GM12873 (cell line): ENCODE data around the gene NT5DC4.

Experiments used
- CTCF ChIP-seq: IDR thresholded peaks from 2 replicates; pipeline ENCODE4 v1.5.1; 2012; ENCODE audit warnings: low read depth, mild to moderate bottlenecking, moderate library complexity, low read length, control low read depth; ENCODE audit not compliant: insufficient read depth; ENCODE audit errors: missing control alignments

The NT5DC4 gene

GRCh38 chr2:112783187-112783714 is 62.4 kb downstream of the NT5DC4 start:
- TF ChIP-seq CTCF, result no peak

DNA sequence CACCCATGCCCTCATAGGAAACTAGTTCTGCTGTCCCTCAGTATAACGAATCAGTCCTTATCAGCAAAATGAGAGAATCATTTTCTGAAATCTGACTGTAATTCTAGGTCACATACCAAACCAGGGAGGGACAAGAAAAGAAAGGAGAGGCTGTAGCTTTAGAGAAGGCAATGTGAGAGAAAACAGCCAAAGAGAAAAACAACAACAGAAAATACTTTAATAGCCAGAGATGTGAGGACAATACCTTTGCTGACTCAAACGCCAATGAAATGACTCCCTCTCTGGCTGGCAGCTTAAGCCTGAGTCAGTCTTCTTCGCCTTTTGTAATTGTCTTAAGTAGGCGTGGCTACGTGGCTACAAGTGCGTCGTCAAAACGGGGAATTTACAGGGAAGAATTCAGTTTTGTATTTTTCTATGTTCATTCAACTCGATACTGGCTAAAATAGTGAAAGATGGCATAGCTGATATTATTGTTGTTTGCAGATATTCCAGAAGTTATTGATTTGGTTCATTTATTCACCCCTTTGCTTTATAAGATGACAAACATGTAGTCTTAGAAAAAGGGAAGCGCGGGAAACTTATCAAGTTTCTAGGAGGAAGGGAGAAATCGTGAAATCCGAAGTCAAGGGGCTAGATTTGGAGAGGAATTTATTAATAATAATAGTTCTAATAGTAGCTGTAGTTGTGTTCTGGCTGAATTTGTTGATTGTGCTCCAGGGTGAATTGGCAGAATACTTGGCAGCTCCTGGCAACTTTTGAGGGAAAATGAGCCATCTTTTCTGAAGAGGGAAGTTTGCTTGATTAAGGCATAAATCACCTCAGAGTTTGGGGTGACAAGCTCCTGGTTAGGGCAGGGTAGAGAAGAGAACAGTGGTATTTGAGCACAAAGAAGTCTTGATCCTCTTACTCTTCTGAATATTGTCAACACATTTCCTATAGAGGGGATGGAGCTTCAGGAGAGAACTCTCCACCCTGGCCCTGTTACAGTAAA is 63.7 kb downstream of the NT5DC4 start, which contains the start of gene IL1A:
IL1A (minus strand) TSS at position 295 of the 991 bp plus-strand sequence. CDS start 723 bp downstream, outside the sequence.
- TF ChIP-seq CTCF, result no peak

DNA sequence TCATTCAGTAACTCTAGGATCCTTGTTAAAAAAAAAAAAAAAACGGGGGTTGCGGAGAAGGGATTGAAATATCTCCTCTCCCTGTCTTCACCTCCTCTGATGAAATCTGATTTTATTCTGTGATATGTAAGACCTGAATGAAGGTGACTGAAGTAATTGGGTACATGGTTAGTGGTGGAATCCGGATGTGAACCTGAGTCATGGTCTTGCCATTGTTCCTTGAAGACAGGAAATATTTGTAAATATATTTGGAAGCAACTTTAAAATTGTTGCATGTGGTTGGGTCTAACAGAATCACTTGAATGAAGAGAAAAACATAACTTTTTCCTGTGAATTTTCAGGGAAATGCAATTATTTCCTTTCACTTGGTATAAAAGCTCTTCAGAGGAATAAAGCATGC is 66.5 kb downstream of the NT5DC4 start:
- no peak for TF ChIP-seq CTCF

- TF ChIP-seq CTCF, result no peak
Measured at GRCh38 chr2:112787729-112788393, 67.0 kb downstream of the NT5DC4 start.

DNA sequence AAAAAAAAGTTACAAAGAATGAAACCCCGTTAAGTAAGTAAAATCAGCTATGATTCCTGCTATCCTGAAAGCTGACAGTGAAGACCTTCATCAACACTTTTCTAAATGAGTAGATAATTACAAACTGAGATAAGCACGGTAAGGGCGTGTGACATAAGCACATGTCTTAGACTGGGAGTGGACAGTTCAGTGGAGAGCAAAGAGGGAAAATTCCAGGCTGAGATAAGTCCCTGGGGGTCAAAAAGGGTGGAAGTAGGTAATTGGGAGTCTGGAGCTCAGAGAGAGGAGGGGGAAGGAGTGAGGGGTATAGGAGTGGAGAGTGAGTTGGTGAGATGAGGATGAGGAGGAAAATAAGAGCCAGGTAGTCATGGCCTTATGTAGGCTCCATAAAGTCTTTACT is 67.8 kb downstream of the NT5DC4 start:
- no peak for TF ChIP-seq CTCF
